ENCODE results near the gene ELF1. TPM values are rescaled to one million over a fixed set of nuclear protein-coding genes. Genes with fewer than 3 reads are reported as not detected.
"Not testable (repeated sequence)": the region's sequence is repeated elsewhere in the genome, so short reads cannot be mapped to it uniquely, and the experiment has no call there.

ELF1 gene
- total RNA-seq, 1 donor from 2014 or later, result 136 TPM

GRCh38 chr13:40911341-40911740 is 107.8 kb downstream of the ELF1 start:
- ATAC-seq (ENCODE audit: low read depth), result no peak
- no peak overlapping the region for H3K4me3 Mint-ChIP-seq
- intact Hi-C loops (cut with micrococcal nuclease), result no loop called here
- no peak for DNase-seq
- POLR2A ChIA-PET, result no interaction called here
- H3K9me3 Mint-ChIP-seq, result no peaks in the 10 kb centered on the region
- peaks cover 5% of the 10 kb centered on the region for H3K36me3 Mint-ChIP-seq (ENCODE audit: low read depth)
- H3K27ac Mint-ChIP-seq, result no peak overlapping the region
- no peak for TF ChIP-seq CTCF (IDR thresholded peaks at IDR 0.05)
- CTCF ChIA-PET, result interaction anchor here (1.2 kb wide), 1 partner anchor 9 kb away, joined by 3 read pairs; no protein-coding TSS in a partner anchor
- H3K27me3 Mint-ChIP-seq, result no peaks in the 10 kb centered on the region
- H3K4me1 Mint-ChIP-seq, result peaks cover 3% of the 10 kb centered on the region

GRCh38 chr13:40910324-40911050 is 108.6 kb downstream of the ELF1 start:
- H3K4me1 Mint-ChIP-seq, result no peaks in the 10 kb centered on the region
- ATAC-seq (ENCODE audit: low read depth) (no peak), DNase-seq (no peak)
- H3K36me3 Mint-ChIP-seq (ENCODE audit: low read depth), result peaks cover 5% of the 10 kb centered on the region
- H3K27me3 Mint-ChIP-seq, result no peaks in the 10 kb centered on the region
- H3K4me3 Mint-ChIP-seq, result no peak overlapping the region
- TF ChIP-seq CTCF (IDR thresholded peaks at IDR 0.05), result no peak
- intact Hi-C loops (cut with micrococcal nuclease), result no loop called here
- CTCF ChIA-PET, result no interaction called here
- no peaks in the 10 kb centered on the region for H3K9me3 Mint-ChIP-seq
- POLR2A ChIA-PET, result no interaction called here
- H3K27ac Mint-ChIP-seq, result no peak overlapping the region

GRCh38 chr13:40909541-40910200 is 109.4 kb downstream of the ELF1 start:
- intact Hi-C loops (cut with micrococcal nuclease); H3K27me3 Mint-ChIP-seq; H3K4me1 Mint-ChIP-seq; H3K36me3 Mint-ChIP-seq (ENCODE audit: low read depth); H3K9me3 Mint-ChIP-seq; H3K27ac Mint-ChIP-seq; ATAC-seq (ENCODE audit: low read depth); DNase-seq; H3K4me3 Mint-ChIP-seq; CTCF ChIA-PET: not testable (repeated sequence)
- POLR2A ChIA-PET, result interaction anchor here (0.7 kb wide), 1 partner anchor 944 kb away, joined by 4 read pairs; no protein-coding TSS in a partner anchor

GRCh38 chr13:40908546-40908945 is 110.6 kb downstream of the ELF1 start:
- CTCF ChIA-PET, result no interaction called here
- TF ChIP-seq CTCF (IDR thresholded peaks at IDR 0.05), result no peak
- Mint-ChIP-seq H3K36me3 (ENCODE audit: low read depth) (peaks cover 9% of the 10 kb centered on the region), H3K4me1 (no peaks in the 10 kb centered on the region), H3K9me3 (no peaks in the 10 kb centered on the region), H3K27me3 (no peaks in the 10 kb centered on the region), H3K4me3 (no peak overlapping the region), H3K27ac (no peak overlapping the region)
- intact Hi-C loops (cut with micrococcal nuclease), result no loop called here
- DNase-seq (no peak), ATAC-seq (ENCODE audit: low read depth) (no peak)
- POLR2A ChIA-PET, result no interaction called here

GRCh38 chr13:40901032-40901431 is 118.1 kb downstream of the ELF1 start:
- CTCF ChIA-PET; intact Hi-C loops (cut with micrococcal nuclease); H3K27me3 Mint-ChIP-seq; ATAC-seq (ENCODE audit: low read depth); H3K4me1 Mint-ChIP-seq; H3K9me3 Mint-ChIP-seq; H3K4me3 Mint-ChIP-seq; H3K27ac Mint-ChIP-seq; DNase-seq; POLR2A ChIA-PET; H3K36me3 Mint-ChIP-seq (ENCODE audit: low read depth): not testable (repeated sequence)

GRCh38 chr13:40900568-40900967 is 118.5 kb downstream of the ELF1 start:
- POLR2A ChIA-PET; H3K36me3 Mint-ChIP-seq (ENCODE audit: low read depth); H3K27me3 Mint-ChIP-seq; DNase-seq; H3K9me3 Mint-ChIP-seq; H3K4me1 Mint-ChIP-seq; CTCF ChIA-PET; intact Hi-C loops (cut with micrococcal nuclease); ATAC-seq (ENCODE audit: low read depth); H3K4me3 Mint-ChIP-seq; H3K27ac Mint-ChIP-seq: not testable (repeated sequence)

Measured in activated B cell treated with CpG ODN at 0.5 μM for 24 hours (primary cell).